NCI-H446 treated with DMSO at 0.1 percent for 48 hours (cell line): ENCODE results near the gene CRIM1.

Experiments used
- DNase-seq: peaks from one replicate; lab custom pipeline; 2025; lab: John Stamatoyannopoulos, UW

Gene CRIM1

DNA sequence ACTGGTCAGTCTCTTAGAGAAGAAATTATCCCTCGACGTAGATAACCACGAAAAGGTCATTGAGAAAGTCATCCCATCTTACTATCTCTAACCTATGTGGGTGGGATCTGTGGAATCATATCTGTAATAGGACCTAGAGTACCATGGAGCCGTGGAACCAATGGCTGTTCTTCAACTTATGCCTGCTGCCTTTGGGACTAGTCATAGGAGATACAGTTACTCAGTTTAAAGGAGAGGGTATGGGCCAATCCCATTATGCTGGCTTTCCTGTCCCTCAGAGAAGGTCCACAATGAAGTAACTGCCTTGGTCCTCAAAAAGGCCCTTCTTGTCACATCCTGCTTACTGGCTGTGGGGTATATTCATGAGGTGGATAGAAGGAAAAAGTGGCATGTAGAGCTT lies 164.9 kb downstream of the CRIM1 start:
- no peak for DNase-seq

DNA sequence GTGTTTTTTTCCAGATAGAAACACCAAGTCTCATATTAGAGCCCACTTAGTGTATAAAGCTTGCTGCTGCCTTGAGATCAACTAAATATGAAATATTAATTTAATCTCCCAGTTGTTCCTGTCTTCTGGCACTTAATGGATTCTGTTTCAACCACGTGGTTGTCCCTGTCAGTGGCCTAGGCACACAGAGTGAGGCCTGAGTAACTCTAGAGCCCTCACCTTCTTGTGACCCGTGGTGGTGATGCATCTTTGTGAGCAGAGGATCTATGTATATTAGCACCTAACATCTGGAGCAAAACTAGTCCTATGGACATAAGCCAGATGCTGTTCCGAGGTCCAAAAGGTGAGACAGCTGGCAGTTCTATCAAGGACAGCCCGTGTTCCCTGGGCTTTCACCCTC lies 167.6 kb downstream of the CRIM1 start:
- DNase-seq = no peak

DNA sequence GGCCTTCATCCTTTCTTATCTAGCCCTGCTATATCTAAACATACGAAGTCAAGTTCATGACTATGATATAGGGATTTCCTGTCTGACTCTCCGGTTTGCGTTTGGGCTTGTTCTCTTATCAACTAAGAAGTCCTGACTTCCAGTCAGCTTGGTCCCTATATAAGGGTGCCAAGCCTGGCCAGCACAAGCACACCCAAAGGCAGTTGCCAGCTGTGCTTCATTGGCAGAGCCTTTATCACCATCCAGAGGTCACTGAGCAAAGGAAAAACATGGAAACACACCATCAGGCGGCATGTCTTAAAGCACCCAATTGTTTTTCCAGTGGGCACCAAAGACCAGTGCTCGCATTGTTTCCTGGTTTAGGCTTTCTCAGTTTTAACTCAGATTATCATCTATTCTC lies 169.7 kb downstream of the CRIM1 start:
- DNase-seq = no peak

DNA sequence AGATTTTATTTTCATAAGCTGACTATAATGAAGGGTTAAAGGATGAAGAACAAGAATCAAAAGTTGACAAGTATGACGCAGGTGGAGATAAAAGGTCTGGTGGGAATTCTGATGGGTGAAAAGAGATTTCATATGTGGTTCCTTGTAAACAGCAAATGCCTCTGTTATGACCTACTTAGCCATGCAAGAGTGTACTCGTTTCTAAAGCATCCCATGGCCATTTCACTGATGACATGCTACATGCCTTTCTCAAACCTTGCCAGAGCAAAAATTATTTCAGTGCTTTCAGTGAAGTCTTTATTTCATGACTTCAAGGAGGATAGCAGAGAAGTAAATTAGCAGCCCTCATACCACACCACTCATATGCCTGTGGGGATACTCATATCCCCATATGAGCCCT lies 170.6 kb downstream of the CRIM1 start:
- no peak for DNase-seq

DNA sequence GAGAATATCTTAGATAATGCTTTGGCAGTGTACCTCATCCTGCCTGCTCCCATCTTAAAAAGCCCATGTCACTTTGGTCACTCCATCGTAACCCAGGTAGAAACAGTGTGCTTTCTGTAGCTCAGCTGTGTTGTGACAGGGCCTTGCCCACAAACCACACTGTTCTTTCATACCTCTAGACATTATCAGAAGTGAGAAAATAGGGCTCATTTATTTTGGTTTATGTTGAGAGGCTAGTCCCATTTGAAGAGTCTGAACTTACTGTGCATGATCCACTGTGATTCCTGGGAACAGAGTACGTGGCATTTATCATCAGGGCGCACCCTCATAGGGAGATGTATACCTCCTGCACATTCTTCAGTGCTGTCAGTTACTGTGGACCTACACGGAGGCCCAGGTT lies 172.7 kb downstream of the CRIM1 start:
- DNase-seq = no peak

DNA sequence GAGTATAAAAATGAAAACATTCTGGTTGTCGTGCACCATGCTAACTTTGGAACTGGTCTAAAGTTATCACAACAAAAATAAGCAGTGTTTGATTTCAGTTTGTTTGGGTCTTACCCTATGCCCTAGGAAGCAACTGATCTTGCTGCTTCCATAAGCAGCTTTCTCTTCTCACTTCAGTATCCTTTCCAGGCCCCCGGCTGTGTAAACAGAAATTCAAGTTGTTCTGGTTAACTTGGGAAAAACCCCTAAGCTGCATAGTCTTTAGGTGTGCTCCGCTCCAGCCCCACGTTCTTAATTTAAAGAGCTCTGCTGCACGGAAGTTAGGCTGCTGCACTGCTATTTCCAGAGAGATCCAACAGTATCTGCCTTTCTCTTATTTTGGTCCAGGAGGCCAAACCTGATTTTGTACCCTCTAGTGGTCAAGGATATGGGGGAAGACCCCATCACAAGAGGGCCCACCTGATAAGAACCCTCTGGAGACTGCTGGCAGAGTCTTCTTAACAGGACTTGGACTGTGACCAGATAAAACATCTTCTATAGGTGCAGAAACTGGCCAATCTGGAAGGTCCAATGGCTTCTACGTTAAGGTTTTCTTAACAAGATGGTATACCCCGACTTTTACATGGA lies 173.3 kb downstream of the CRIM1 start:
- DNase-seq = no peak

DNA sequence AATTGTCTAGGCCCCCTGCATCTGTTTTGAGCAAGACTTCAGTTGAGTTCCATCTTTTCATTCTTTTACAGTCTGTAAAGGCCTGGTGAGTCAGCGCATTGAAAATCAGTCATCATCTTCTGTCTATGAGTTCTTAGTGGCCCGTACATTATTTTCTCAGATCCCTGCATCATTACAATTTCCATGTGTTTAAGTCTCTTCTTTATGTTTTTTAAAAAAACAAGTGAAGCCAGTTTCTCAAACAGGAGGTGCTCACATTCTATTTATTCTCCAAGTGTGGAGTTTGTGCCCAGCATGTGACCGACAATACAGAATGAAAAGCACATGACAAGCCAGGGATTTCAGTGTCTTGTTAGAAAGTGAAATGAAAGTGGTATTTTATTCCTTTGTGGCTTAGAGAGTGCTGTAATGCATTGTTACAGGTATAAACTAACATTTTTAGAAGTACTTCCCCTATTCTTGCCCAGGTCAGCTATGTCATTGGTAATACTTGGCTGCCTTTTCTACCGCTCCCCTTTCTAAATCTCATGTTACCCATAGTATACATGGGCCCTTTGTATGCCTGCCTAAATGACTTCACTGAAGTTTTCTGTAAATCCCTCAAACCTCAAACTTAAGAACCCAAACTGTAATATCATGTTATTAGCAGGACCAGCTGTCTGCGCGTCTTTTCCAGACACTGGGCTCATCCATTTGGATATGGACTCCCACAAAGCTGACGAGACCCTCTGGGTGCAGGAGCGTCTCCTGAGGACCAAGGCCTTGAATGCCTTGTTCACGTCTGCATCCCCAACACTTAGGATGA lies 174.8 kb downstream of the CRIM1 start:
- no peak for DNase-seq

DNA sequence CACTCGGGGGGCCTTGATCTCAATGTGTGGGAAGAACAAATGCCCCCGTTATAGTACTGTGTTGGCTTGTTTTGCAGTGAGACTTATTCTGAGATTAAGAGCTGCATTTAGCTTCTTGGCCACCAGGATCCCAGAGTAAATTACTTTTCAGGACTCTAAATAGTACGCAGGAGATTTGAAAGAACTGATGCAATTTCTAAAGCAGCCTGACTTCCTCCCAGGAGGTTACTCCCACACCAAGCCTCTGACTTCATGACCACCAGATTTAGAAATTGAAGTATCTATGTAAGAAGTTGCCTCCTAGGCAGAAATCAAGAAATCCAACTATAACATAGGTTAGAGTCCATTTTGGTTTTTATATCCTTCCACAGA lies 175.4 kb downstream of the CRIM1 start:
- no peak for DNase-seq

DNA sequence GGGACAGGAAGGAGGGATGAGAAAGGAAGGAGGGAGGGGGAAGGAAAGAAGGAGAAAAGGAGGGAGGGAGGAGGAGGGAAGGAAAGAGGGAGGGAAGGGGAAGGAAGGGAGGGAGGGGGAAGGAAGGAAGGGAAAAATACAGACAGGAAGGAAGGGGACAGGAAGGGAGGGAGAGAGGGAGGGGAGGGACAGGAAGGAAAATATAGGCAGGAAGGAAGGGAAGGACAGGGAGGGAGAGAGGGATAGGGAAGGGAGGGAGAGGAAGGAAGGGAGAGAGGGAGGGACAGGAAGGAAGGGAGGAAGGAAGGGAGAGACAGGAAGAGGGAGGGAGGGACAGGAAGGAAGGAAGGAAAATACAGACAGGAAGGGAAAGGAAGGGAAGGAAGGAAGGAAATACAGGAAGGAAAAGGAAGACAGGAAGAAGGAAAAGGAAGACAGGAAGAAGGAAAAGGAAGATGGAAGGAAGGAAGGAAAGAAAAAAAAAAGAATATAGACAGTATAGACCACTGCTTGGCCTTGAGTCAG lies 178.8 kb downstream of the CRIM1 start:
- no peak for DNase-seq

DNA sequence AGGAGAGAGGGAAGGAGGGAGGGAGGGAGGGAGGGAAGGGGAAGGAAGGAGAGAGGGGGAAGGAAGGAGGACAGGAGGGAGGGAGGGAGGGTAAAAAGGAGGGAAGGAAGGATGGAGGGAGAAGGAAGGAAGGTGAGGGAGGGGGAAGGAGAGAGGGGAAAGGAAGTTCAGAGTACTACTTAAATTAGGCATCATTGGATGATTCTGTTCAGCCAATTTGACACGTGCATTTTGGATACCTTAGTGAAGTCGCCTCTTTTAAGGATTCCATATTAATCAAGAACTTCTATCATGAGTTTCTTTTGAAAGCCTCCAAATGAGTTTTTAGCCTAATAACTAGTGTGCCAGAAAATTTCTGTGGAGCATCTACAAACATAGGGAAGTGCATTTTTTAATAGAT lies 179.5 kb downstream of the CRIM1 start:
- no peak for DNase-seq

DNA sequence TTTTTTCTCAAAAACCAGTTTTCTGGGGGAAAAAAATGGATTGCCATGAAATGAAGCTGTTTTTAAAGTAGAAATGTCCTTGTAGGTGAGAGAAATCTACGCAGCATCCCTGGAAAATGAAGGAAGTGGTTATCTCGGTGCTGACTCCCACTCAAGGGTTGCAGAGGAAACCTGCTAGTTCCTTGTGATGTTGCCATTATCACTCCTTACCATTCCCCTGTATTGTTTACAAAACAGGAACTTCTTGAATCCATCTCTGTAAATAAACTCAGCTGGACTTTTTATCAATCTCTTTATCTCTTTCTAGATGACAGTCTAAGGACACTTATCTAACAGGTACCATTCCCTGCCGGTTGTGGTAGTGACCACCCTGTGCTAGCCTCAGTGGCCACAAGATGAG lies 181.2 kb downstream of the CRIM1 start:
- DNase-seq = no peak

DNA sequence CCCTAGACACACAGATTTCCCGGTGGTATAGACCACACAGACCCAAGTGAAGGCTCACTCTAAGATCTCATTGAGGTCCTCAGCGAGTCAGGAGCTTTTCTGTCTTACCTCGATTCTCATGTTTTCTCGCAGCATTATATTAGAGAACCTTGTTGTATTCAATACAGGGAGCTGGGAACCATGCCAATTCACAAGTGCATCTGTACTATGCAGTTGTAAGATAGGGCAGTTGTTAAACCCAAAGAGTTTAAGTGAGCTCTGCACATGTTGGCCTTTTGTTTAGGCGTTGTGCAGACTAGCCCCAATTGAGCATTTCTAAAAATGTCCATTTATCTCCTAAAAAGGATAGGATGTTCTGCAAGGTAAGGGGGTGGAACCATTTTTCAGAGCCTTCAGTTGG lies 182.8 kb downstream of the CRIM1 start:
- no peak for DNase-seq

DNA sequence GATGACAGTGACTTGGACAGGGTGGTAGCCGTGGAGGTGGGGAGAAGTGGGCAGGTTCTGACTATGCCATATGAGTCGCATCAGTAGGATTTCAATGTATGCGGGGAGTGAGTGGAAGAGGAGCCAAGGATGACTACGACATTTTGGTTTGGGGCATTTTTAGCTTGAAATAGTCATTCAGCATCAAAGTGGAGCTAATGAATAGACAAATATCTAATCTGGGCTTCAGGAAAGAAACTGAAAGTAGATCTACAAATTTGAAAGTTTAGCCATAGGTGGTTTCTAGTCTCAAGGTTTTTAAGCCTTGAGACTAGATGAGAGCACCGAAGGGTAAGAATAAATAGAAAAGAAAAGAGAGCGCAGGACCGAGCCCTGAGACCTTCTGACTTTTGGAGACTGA lies 184.1 kb downstream of the CRIM1 start:
- DNase-seq = no peak

DNA sequence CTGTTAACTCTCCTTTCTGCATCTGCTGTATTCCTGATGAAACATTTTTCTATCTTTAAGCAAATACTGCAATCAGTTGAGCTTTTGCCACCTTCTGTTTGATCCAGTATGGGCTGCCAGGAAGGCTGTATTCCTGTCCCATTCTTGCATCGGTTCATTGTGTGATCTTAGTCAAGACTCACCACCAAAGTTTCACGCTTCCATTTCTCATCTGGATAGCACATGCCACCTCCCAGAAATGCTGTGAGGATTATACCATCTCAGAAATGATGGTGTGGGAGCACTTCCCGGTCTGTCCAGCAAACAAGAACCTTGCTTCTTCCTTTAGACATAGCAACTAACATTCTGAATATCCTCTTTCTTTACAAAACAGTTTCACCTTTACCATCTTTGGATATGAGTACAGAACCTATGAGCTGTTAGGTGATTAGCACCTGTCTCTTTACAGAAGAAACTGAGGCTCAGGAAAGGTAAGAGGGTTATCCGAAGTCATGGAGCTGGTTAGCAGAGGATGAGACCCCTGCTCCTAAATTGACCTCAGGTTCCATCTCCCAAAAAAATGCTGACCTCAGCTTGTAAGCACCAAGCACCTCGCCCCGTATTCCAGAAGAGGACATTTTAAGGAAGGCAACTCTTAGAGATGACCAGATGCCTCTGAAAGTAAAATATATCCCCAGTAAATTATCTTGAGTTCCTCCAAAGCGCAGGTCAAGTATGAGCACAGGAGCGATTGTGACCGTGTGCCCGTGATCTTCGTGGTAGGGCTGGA lies 185.6 kb downstream of the CRIM1 start:
- DNase-seq = no peak

DNA sequence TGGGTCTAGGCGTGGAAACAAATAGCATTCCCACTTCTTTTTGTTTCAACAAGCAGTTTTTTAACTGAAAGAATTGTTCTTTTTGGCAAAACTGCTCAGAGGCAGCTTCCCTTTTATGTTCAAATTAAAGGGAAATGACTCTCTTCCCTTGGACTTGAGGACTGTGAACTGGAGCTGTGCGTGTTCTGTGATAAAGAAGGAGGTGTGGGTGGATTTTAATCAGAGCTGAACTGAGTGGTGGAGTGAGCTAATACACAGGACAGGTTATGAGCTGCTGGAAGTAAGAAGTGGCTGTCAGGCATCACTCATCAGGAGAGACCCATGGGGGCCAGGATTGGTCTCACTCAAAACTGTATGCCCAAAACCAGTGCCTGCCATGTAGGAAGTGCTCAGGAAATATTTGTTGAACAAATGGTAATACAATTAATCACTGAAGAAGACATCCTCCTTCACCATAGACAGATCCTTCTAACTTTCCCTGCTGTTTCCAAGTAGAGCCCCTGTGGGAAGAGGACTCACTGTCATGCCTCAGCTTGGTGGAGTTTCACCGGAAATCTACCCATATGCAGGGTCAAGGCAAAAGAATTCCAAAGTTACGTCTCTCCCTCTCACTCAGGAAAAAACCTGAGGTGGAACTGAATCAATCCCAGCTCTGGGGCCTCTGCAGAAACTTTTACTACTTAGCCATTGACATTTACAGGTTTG lies 186.5 kb downstream of the CRIM1 start:
- no peak for DNase-seq

DNA sequence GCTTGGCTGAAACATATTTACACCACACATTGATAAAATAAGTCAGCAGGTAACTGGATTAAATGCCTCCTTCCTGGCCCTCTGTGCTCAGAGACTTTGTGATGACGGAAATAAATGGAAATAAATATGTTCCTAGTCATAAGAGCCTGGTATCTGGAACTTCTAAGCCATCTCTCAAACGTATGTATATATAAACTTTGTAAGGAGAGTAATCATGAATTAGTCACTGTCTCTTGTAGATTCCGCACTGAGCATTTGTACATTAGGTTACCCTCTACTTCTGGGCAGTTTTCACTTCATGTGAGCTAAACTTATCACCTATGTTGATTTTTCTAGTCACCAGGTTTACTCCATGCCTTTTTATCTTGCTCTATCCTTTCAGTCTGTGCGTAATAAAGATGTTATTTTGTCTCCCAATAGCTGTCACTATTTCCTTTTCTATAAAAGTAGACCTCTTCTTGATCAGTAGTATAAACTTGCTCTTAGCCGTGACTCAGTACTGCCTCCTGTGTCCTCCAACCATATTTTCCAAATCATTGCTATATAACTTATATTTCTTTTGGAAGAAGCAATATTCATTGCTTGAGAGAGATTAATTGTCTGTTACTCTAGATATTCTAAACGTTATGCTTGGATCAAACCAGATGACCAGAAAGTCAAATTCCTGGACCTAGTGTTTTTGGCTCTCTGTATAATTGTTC lies 189.2 kb downstream of the CRIM1 start:
- no peak for DNase-seq

DNA sequence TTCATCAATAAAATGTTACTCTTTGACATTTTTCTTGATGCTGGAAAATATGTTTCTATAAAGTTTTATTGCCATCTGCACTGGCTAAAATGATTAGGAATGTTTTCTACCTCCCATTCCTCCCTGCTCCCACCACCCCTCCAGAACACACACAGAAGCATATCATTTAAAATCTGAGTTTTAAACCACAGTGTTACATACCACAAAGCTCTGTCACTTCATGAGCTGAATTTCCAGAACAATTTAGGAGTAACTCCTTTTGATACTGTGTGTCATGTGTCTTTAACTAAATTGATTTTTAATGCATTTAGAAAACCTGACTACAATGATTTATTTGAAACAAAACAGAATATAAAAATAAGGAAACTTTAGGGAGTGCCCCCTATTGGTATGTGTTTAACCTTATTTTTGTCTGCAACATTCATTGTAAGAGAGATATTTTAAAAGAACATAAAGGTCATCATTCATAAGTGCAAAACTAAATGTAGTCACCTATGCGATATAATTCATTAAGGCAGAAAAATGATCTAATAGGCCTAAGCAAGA lies 190.4 kb downstream of the CRIM1 start:
- DNase-seq = no peak

DNA sequence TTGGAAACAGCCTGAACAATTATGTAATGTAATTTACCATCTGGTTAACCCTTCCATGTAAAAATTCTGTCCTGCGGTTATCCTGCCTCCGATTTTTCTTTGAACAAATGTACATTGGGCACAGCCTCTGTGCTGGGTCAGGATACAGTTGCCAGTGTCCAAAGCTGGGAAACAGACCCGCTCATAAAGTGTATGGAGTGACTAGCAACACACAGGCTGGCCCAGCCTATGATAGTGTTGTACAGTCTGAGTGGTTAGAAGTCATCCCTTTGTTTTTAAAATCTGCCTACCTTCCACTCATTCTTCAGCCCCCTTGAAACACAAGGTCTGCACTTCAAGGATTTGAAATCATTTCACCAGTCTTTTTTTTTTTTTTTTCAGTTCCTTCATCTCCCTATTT lies 192.3 kb downstream of the CRIM1 start:
- no peak for DNase-seq

DNA sequence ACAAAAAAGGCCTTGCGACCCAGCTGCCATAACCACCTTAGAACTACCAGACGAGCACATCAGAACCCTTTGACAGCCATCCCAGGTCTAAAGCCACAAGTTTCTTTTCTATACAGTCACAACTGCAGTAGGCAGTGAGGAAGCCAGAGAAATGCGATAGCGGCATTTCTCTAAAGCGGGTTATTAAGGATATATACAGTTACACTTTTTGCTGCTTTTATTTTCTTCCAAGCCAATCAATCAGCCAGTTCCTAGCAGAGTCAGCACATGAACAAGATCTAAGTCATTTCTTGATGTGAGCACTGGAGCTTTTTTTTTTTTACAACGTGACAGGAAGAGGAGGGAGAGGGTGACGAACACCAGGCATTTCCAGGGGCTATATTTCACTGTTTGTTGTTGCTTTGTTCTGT lies 193.6 kb downstream of the CRIM1 start:
- no peak for DNase-seq

DNA sequence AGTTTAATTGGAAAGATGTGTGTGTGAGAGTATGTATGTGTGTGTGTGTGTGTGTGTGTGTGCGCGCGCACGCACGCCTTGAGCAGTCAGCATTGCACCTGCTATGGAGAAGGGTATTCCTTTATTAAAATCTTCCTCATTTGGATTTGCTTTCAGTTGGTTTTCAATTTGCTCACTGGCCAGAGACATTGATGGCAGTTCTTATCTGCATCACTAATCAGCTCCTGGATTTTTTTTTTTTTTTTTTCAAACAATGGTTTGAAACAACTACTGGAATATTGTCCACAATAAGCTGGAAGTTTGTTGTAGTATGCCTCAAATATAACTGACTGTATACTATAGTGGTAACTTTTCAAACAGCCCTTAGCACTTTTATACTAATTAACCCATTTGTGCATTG lies 194.4 kb downstream of the CRIM1 start:
- no peak for DNase-seq

DNA sequence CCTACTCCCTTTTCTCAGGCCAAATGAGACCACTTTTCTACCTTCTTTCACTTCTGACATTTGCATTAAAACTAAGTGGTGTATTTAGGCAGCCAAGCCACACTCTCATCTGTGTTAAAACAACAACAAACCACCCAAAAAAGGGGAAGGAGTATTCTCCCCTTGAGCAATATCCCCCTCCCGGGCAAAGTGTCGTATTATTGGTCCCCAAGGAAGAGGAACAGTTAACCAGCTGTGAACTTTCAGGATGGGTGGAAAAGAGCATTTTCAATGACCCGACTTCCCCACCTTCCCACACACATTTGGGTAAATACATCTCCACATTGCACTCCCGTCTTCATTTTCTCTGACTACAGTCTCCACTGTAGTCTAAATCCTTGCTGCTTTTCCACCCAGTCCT lies 198.1 kb downstream of the CRIM1 start:
- no peak for DNase-seq
